B cell (primary cell): ENCODE data around the gene PTPN4. TPM values are rescaled to one million over a fixed set of nuclear protein-coding genes. Genes with fewer than 3 reads are reported as not detected.

ENCODE experiments used
- ATAC-seq: fragments of 200-7000 bp; cut with Tn5 transposase; one replicate; pipeline ENCODE4 v1.10.0; 2021; ENCODE audit warnings: low read depth, mild to moderate bottlenecking, moderate number of reproducible peaks, moderate library complexity
- CTCF ChIA-PET: fragments of 350-600 bp; sonication (Branson Sonifier 250); formaldehyde crosslinking; loops from one replicate; lab custom pipeline; 2021; ENCODE audit warnings: antibody characterized with exemption, inconsistent platforms; lab: Charles Lee
- POLR2A ChIA-PET: fragments of 350-600 bp; sonication (Branson Sonifier 250); formaldehyde crosslinking; loops from one replicate; lab custom pipeline; 2021; ENCODE audit warnings: antibody characterized with exemption; lab: Charles Lee
- DNase-seq: peaks from one replicate; pipeline ENCODE4 v3.0.0; 2013
- H2AFZ ChIP-seq: 2 replicates; pipeline ENCODE4 v1.6.1; 2012; ENCODE audit warnings: mild to moderate bottlenecking, low read depth, low read length; ENCODE audit not compliant: insufficient read depth, poor library complexity, severe bottlenecking
- H3K27ac ChIP-seq, 2 donors: 1 replicate in 1 of 2; 2 replicates in 1 of 2; pipeline ENCODE4 v1.5.1; 2012 to 2013; ENCODE audit warnings: low read length in 2 of 2, mild to moderate bottlenecking in 2 of 2, moderate library complexity in 1 of 2
- H3K27me3 ChIP-seq, 4 experiments: fragments of 200-600 bp in 1 of 4; sonication (generic) in 1 of 4; replicated peaks in 1 of 4; 1 replicate in 2 of 4; 2 replicates in 2 of 4; pipeline versions ENCODE4 v1.6.1 to v1.7.0; 2013 to 2016; ENCODE audit warnings: low read length in 3 of 4, mild to moderate bottlenecking in 2 of 4, mixed read lengths in 1 of 4, moderate library complexity in 1 of 4; ENCODE audit not compliant: insufficient read depth in 4 of 4, control insufficient read depth in 3 of 4; ENCODE audit errors: control extremely low read depth in 1 of 4
- H3K36me3 ChIP-seq, 2 experiments: replicated peaks in 1 of 2; 1 replicate in 1 of 2; 2 replicates in 1 of 2; pipeline versions ENCODE4 v1.6.1 to v1.7.1; 2013; ENCODE audit warnings: low read length in 1 of 2; ENCODE audit not compliant: insufficient read depth in 2 of 2, control insufficient read depth in 1 of 2; ENCODE audit errors: control extremely low read depth in 1 of 2, extremely low read depth in 1 of 2
- H3K4me1 ChIP-seq, 2 donors: fragments of 200-600 bp in 1 of 2; sonication (generic) in 1 of 2; 1 replicate in 1 of 2; 2 replicates in 1 of 2; pipeline versions ENCODE4 v1.5.1 to v1.6.1; 2013 to 2017; ENCODE audit warnings: low read length in 2 of 2; ENCODE audit not compliant: control insufficient read depth in 2 of 2, insufficient read depth in 2 of 2
- H3K4me2 ChIP-seq: replicated peaks from 2 replicates; pipeline ENCODE3; 2012; ENCODE audit warnings: mild to moderate bottlenecking, low read depth, low read length; ENCODE audit not compliant: poor library complexity, severe bottlenecking
- H3K4me3 ChIP-seq, 5 experiments: fragments of 200-600 bp in 1 of 5; sonication (generic) in 1 of 5; 1 replicate in 3 of 5; 2 replicates in 2 of 5; pipeline versions ENCODE4 v1.5.1 to v1.7.0; 2011 to 2016; ENCODE audit warnings: low read length in 4 of 5, mild to moderate bottlenecking in 4 of 5, low read depth in 2 of 5, control low read depth in 1 of 5, moderate library complexity in 1 of 5; ENCODE audit not compliant: insufficient read depth in 1 of 5; ENCODE audit errors: control extremely low read depth in 1 of 5, extremely low read depth in 1 of 5
- H3K79me2 ChIP-seq: fragments of 200-600 bp; sonication (generic); one replicate; pipeline ENCODE4 v1.6.0; 2016; ENCODE audit warnings: low read length; ENCODE audit not compliant: control insufficient read depth, insufficient read depth
- H3K9ac ChIP-seq: fragments of 200-600 bp; sonication (generic); 2 replicates; pipeline ENCODE4 v1.6.1; 2017; ENCODE audit warnings: mild to moderate bottlenecking, low read length, moderate library complexity
- H3K9me3 ChIP-seq, 3 donors: one replicate each; pipeline versions ENCODE4 v1.6.1 to v1.7.1; 2013; ENCODE audit warnings: low read length in 2 of 3; ENCODE audit not compliant: control insufficient read depth in 2 of 3, insufficient read depth in 1 of 3; ENCODE audit errors: control extremely low read depth in 1 of 3
- H4K20me1 ChIP-seq: 2 replicates; pipeline ENCODE4 v1.6.0; 2012; ENCODE audit warnings: mild to moderate bottlenecking, low read length; ENCODE audit not compliant: insufficient read depth, control insufficient read depth, poor library complexity, severe bottlenecking
- H3K27ac Mint-ChIP-seq: one replicate; pipeline ENCODE4 v1.8.0; 2021; ENCODE audit warnings: mixed read lengths
- H3K27me3 Mint-ChIP-seq: one replicate; pipeline ENCODE4 v1.8.0; 2021; ENCODE audit warnings: mixed read lengths
- H3K4me1 Mint-ChIP-seq: one replicate; pipeline ENCODE4 v1.8.0; 2021; ENCODE audit warnings: mixed read lengths
- H3K4me3 Mint-ChIP-seq: one replicate; pipeline ENCODE4 v1.8.0; 2021; ENCODE audit warnings: mixed read lengths
- H3K9me3 Mint-ChIP-seq: one replicate; pipeline ENCODE4 v1.8.0; 2022; ENCODE audit warnings: mixed read lengths; ENCODE audit not compliant: insufficient read depth
- EZH2 ChIP-seq: IDR thresholded peaks from 2 replicates; pipeline ENCODE4 v1.6.1; 2012; ENCODE audit warnings: borderline replicate concordance, low read depth, mild to moderate bottlenecking, moderate library complexity, low read length; ENCODE audit not compliant: insufficient read depth, poor library complexity, severe bottlenecking
- WGBS: methylation state at CpG from one replicate; pipeline ENCODE4 v1.1.5; 2013; ENCODE audit warnings: missing lambda C conversion rate; ENCODE audit not compliant: insufficient coverage; 5-methylcytosine and 5-hydroxymethylcytosine counted together
- intact Hi-C: fragments of 100-400 bp; cut with micrococcal nuclease; formaldehyde crosslinking; loops from one replicate; pipeline ENCODE4 v1.10.0; 2022
- polyA plus RNA-seq: library from polyadenylated mRNA; depleted of rRNA; stranded (reverse); fragments of >200 nt; gene quantifications from 2 replicates; pipeline ENCODE4 v1.2.3, GENCODE V29; 2012
- total RNA-seq, 2 donors: library from RNA; stranded (reverse); fragments of 120-200 nt in 1 of 2; gene quantifications; 1 replicate in 1 of 2; 2 replicates in 1 of 2; pipeline versions ENCODE4 v1.2.3 to v1.2.4, GENCODE V29; 2013 to 2022
- TF ChIP-seq, protein P1 (sequence below): fragments of 200-600 bp; IDR thresholded peaks from one replicate; pipeline ENCODE4 v1.8.0; 2022; ENCODE audit warnings: antibody characterized with exemption, mild to moderate bottlenecking

The PTPN4 gene
- total and polyA plus RNA-seq, 2 donors (not counting 1 experiment from before 2014, with no cell fraction given): 12.6 to 54.8 TPM

GRCh38 chr2:119768742-119769141 lies 9.0 kb downstream of the PTPN4 start:
- Histone ChIP-seq H3K4me1 (no peaks in the 10 kb centered on the region), H2AFZ (no peak overlapping the region), H3K27ac (no peak overlapping the region), H3K79me2 (peaks cover 91% of the 10 kb centered on the region), H3K4me3 (no peak overlapping the region), H3K27me3 (no peaks in the 10 kb centered on the region), H3K9me3 (no peaks in the 10 kb centered on the region), H3K4me2 (no peak overlapping the region), H4K20me1 (peaks cover 30% of the 10 kb centered on the region), H3K36me3 (peaks cover 0 to 2% of the 10 kb centered on the region in 2 experiments), H3K9ac (no peak overlapping the region)
- POLR2A ChIA-PET: no interaction called here
- no peaks in the 10 kb centered on the region for H3K9me3 Mint-ChIP-seq
- peaks cover 15% of the 10 kb centered on the region for H3K4me1 Mint-ChIP-seq
- no peak overlapping the region for H3K27ac Mint-ChIP-seq
- no peak overlapping the region for H3K4me3 Mint-ChIP-seq
- CTCF ChIA-PET: interaction anchor here (1.1 to 1.2 kb wide), 3 partner anchors 15 to 238 kb away, joined by 3 to 5 read pairs (median 3); no protein-coding TSS in a partner anchor
- ATAC-seq (no peak), DNase-seq (no peak)
- H3K27me3 Mint-ChIP-seq: no peaks in the 10 kb centered on the region
- WGBS: no CpG with 5 or more reads among the region's 1 CpG
- no peak for TF ChIP-seq EZH2
- TF ChIP-seq, protein P1, sequence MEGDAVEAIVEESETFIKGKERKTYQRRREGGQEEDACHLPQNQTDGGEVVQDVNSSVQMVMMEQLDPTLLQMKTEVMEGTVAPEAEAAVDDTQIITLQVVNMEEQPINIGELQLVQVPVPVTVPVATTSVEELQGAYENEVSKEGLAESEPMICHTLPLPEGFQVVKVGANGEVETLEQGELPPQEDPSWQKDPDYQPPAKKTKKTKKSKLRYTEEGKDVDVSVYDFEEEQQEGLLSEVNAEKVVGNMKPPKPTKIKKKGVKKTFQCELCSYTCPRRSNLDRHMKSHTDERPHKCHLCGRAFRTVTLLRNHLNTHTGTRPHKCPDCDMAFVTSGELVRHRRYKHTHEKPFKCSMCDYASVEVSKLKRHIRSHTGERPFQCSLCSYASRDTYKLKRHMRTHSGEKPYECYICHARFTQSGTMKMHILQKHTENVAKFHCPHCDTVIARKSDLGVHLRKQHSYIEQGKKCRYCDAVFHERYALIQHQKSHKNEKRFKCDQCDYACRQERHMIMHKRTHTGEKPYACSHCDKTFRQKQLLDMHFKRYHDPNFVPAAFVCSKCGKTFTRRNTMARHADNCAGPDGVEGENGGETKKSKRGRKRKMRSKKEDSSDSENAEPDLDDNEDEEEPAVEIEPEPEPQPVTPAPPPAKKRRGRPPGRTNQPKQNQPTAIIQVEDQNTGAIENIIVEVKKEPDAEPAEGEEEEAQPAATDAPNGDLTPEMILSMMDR: no peak
- intact Hi-C loops: no loop called here

- DNase-seq (no peak), ATAC-seq (no peak)
- ChIA-PET CTCF (interaction anchor here (1.1 kb wide), 2 partner anchors 16 to 237 kb away, joined by 3 to 5 read pairs; no protein-coding TSS in a partner anchor), POLR2A (no interaction called here)
- peaks cover 88% of the 10 kb centered on the region for H3K79me2 ChIP-seq
- no peak overlapping the region for H3K27ac ChIP-seq
- no peaks in the 10 kb centered on the region for H3K9me3 Mint-ChIP-seq
- H3K36me3 ChIP-seq: peaks cover 0 to 2% of the 10 kb centered on the region in 2 experiments
- no peak overlapping the region for H3K27ac Mint-ChIP-seq
- no peaks in the 10 kb centered on the region for H3K4me1 ChIP-seq
- no peak overlapping the region for H2AFZ ChIP-seq
- no peaks in the 10 kb centered on the region for H3K27me3 ChIP-seq
- WGBS: no CpG with 5 or more reads among the region's 3 CpGs
- no peak overlapping the region for H3K4me2 ChIP-seq
- no peak overlapping the region for H3K9ac ChIP-seq
- H3K4me3 ChIP-seq: no peak overlapping the region
- TF ChIP-seq EZH2: no peak
- peaks cover 13% of the 10 kb centered on the region for H3K4me1 Mint-ChIP-seq
- H3K27me3 Mint-ChIP-seq: no peaks in the 10 kb centered on the region
- no peak overlapping the region for H3K4me3 Mint-ChIP-seq
- H3K9me3 ChIP-seq: peaks cover 0 to 2% (median 0%) of the 10 kb centered on the region in 3 donors
- peaks cover 30% of the 10 kb centered on the region for H4K20me1 ChIP-seq
- intact Hi-C loops: no loop called here
These were observed 9.9 kb downstream of the PTPN4 start for GRCh38 chr2:119769645-119770044.
